ENCODE data around the gene TNC. TPM values are rescaled to one million over a fixed set of nuclear protein-coding genes. Genes with fewer than 3 reads are reported as not detected.
A peak's percentile ranks its signal among the peaks of the same experiment; 100 is the strongest.

Gene TNC
- total and polyA plus RNA-seq, 10 of the 15 experiments (the other 5 are each of a cell fraction or from before 2014, with no cell fraction given) = 0.05 to 4.2 (median 0.14) TPM

GRCh38 chr9:115006660-115007059 is 111.3 kb downstream of the TNC start:
- in situ Hi-C loops (cut with MboI) = no loop called here
- 0 out of 2 replicates have a peak, but pooled peaks have one; percentile 15 for TF ChIP-seq JUNB (IDR thresholded peaks at IDR 0.05)
- no peak for TF ChIP-seq BACH1 (IDR thresholded peaks at IDR 0.05; ENCODE audit: borderline replicate concordance)
- TF ChIP-seq SKIL (IDR thresholded peaks at IDR 0.05; ENCODE audit: low read depth, poor library complexity, severe bottlenecking) = no peak
- no peak for TF ChIP-seq LARP7 (IDR thresholded peaks at IDR 0.05)
- no peak for TF ChIP-seq WRNIP1 (IDR thresholded peaks at IDR 0.05; ENCODE audit: borderline replicate concordance, low read depth, low read length)
- no peak for TF ChIP-seq RBBP5 (conservative IDR thresholded peaks at IDR 0.05)
- no peak for TF ChIP-seq USF1 (IDR thresholded peaks at IDR 0.05; ENCODE audit: borderline replicate concordance, extremely low read length, insufficient read depth, low read depth, low read length)
- TF ChIP-seq NFIC (IDR thresholded peaks at IDR 0.05; ENCODE audit: low read depth, low read length) = peak; percentile 18; the same call in 1 of the 2 replicates
- TF ChIP-seq ZNF384 (IDR thresholded peaks at IDR 0.05; ENCODE audit: borderline replicate concordance, low read depth, low read length) = no peak
- TF ChIP-seq E2F4 (IDR thresholded peaks at IDR 0.05; ENCODE audit: low read depth, low read length) = no peak
- no peak for TF ChIP-seq SMC3 (IDR thresholded peaks at IDR 0.05; ENCODE audit: borderline replicate concordance, low read length)
- TF ChIP-seq USF2 (IDR thresholded peaks at IDR 0.05; ENCODE audit: borderline replicate concordance, low read depth, low read length) = no peak
- no peak for TF ChIP-seq ZBTB33 (IDR thresholded peaks at IDR 0.05)
- TF ChIP-seq RUNX3 (IDR thresholded peaks at IDR 0.05; ENCODE audit: low read length) = peak; percentile 81
- TF ChIP-seq DPF2 (IDR thresholded peaks at IDR 0.05) = no peak
- no peak for TF ChIP-seq SIX5 (IDR thresholded peaks at IDR 0.05; ENCODE audit: low read depth, low read length, severe bottlenecking)

More at GRCh38 chr9:115006660-115007059, 111.3 kb downstream of the TNC start:
- H3K27ac ChIP-seq (ENCODE audit: control insufficient read depth, insufficient read depth) = no peak overlapping the region
- WGBS (ENCODE audit: insufficient coverage, insufficient replicate concordance, low lambda C conversion rate, missing lambda C conversion rate) = 17% methylated on average over 3 of the region's 3 CpGs
- no peaks in the 10 kb centered on the region for H3K79me2 ChIP-seq (ENCODE audit: control insufficient read depth, insufficient read depth, low read length)
- H3K9me3 ChIP-seq (replicated peaks; ENCODE audit: control insufficient read depth, insufficient read depth, low read length) = no peaks in the 10 kb centered on the region
- H3K4me1 ChIP-seq (ENCODE audit: control insufficient read depth, insufficient read depth, low read length) = no peaks in the 10 kb centered on the region
- no peak overlapping the region for H3K4me3 ChIP-seq
- no peak overlapping the region for H2AFZ ChIP-seq (ENCODE audit: control insufficient read depth, low read depth, low read length)
- ChIA-PET CTCF (interaction anchor here (0.6 to 3.4 kb wide), 8 partner anchors 8 to 326 kb away, joined by 3 to 16 read pairs (median 4); partner anchors contain the start of gene TEX48), POLR2A (interaction anchor here (0.7 kb wide), 1 partner anchor 611 kb away, joined by 3 read pairs; no protein-coding TSS in a partner anchor), SMC1A (ENCODE audit: uncharacterized antibody, unreplicated experiment) (interaction anchor here (1.0 to 3.4 kb wide), 8 partner anchors 9 to 353 kb away, joined by 3 to 25 read pairs (median 6); no protein-coding TSS in a partner anchor), RAD21 (ENCODE audit: unreplicated experiment) (interaction anchor here (1.2 to 1.5 kb wide), 2 partner anchors 17 to 98 kb away, joined by 3 to 5 read pairs; no protein-coding TSS in a partner anchor)
- no peak for DNase-seq (ENCODE audit: low read depth, low spot score)
- no peak for ATAC-seq
- intact Hi-C loops (cut with micrococcal nuclease; ENCODE audit: unreplicated experiment) = no loop called here
- H3K9ac ChIP-seq (ENCODE audit: control insufficient read depth, insufficient read depth, low read length) = no peak overlapping the region
- no peak overlapping the region for H3K4me2 ChIP-seq (ENCODE audit: control insufficient read depth, insufficient read depth)
- no peaks in the 10 kb centered on the region for H3K36me3 ChIP-seq (ENCODE audit: control insufficient read depth in 2 of 2, insufficient read depth in 2 of 2, low read length in 1 of 2)
- H4K20me1 ChIP-seq (ENCODE audit: control insufficient read depth, insufficient read depth) = no peaks in the 10 kb centered on the region
- no TSS peak for BruUV-seq (replicated peaks)
- FAIRE-seq = no peak
- H3K27me3 ChIP-seq (replicated peaks in 1 of 2; ENCODE audit: control insufficient read depth in 2 of 2, insufficient read depth in 2 of 2, low read length in 1 of 2) = peaks cover 3 to 5% of the 10 kb centered on the region in 2 experiments; a peak in 2 of 4 replicates
